GM12875 (cell line): ENCODE results near the gene RFLNA.

Experiments
- H3K4me3 ChIP-seq: one replicate; pipeline ENCODE4 v1.5.1; 2011; ENCODE audit warnings: low read depth, low read length, control low read depth
- CTCF ChIP-seq: IDR thresholded peaks from 2 replicates; pipeline ENCODE4 v1.5.1; 2011; ENCODE audit warnings: low read depth, mild to moderate bottlenecking, control low read depth, inconsistent platforms, low read length, moderate library complexity, borderline replicate concordance; ENCODE audit not compliant: insufficient read depth

RFLNA gene

GRCh38 chr12:124292385-124292784 is 2.5 kb upstream of the RFLNA start:
- no peak for TF ChIP-seq CTCF
- no peak overlapping the region for H3K4me3 ChIP-seq

- no peak for TF ChIP-seq CTCF
- no peak overlapping the region for H3K4me3 ChIP-seq
These were observed 1.4 kb upstream of the RFLNA start for GRCh38 chr12:124293286-124294003.

GRCh38 chr12:124295431-124296058 is 652 bp downstream of the RFLNA start:
- TF ChIP-seq CTCF = no peak
- H3K4me3 ChIP-seq = no peak overlapping the region

- no peak for TF ChIP-seq CTCF
- H3K4me3 ChIP-seq = no peak overlapping the region
These were observed 1.5 kb downstream of the RFLNA start for GRCh38 chr12:124296295-124296915.

- H3K4me3 ChIP-seq = no peak overlapping the region
- no peak for TF ChIP-seq CTCF
These were observed 2.0 kb downstream of the RFLNA start for GRCh38 chr12:124296916-124297351.

GRCh38 chr12:124297389-124297788 is 2.5 kb downstream of the RFLNA start:
- TF ChIP-seq CTCF = no peak
- no peak overlapping the region for H3K4me3 ChIP-seq
